DND-41 (cell line): ENCODE measurements around the gene MYO18B.

Experiments used
- ATAC-seq: fragments of 200-7000 bp; cut with Tn5 transposase; 3 replicates; pipeline ENCODE4 v1.9.1; 2021; ENCODE audit warnings: low read depth; ENCODE audit not compliant: insufficient read depth
- DNase-seq: peaks from one replicate; pipeline ENCODE4 v3.0.0-alpha.2; 2020
- H2AFZ ChIP-seq: 2 replicates; pipeline ENCODE4 v1.6.0; 2012; ENCODE audit warnings: low read depth, low read length
- H3K27ac ChIP-seq: 2 replicates; pipeline ENCODE4 v1.5.1; 2012; ENCODE audit warnings: low read length, inconsistent platforms
- H3K27me3 ChIP-seq: fragments of 200-600 bp; sonication (generic); 2 replicates; pipeline ENCODE4 v1.6.0; 2012; ENCODE audit warnings: low read length, mild to moderate bottlenecking, inconsistent platforms; ENCODE audit not compliant: insufficient read depth, poor library complexity
- H3K36me3 ChIP-seq: 2 replicates; pipeline ENCODE4 v1.5.1; 2012; ENCODE audit warnings: low read length, inconsistent platforms; ENCODE audit not compliant: insufficient read depth
- H3K4me1 ChIP-seq: 2 replicates; pipeline ENCODE4 v1.5.1; 2012; ENCODE audit warnings: mild to moderate bottlenecking, low read length; ENCODE audit not compliant: insufficient read depth
- H3K4me2 ChIP-seq: 2 replicates; pipeline ENCODE4 v1.6.0; 2012; ENCODE audit warnings: mild to moderate bottlenecking, moderate library complexity, low read length, inconsistent platforms; ENCODE audit not compliant: insufficient read depth
- H3K4me3 ChIP-seq, 2 experiments: fragments of 200-600 bp in 1 of 2; shearing (Covaris generic) in 1 of 2; 2 replicates each; pipeline ENCODE4 v1.5.1; 2012 to 2016; ENCODE audit warnings: inconsistent platforms in 2 of 2, low read length in 2 of 2, mild to moderate bottlenecking in 2 of 2, low read depth in 1 of 2, moderate library complexity in 1 of 2
- H3K79me2 ChIP-seq: 2 replicates; pipeline ENCODE4 v1.6.0; 2012; ENCODE audit warnings: low read length, inconsistent platforms; ENCODE audit not compliant: insufficient read depth
- H3K9ac ChIP-seq: 2 replicates; pipeline ENCODE4 v1.6.0; 2012; ENCODE audit warnings: low read depth, mild to moderate bottlenecking, inconsistent platforms, low read length, moderate library complexity
- H3K9me3 ChIP-seq: 2 replicates; pipeline ENCODE4 v1.5.1; 2012; ENCODE audit warnings: low read length, moderate library complexity, mild to moderate bottlenecking, inconsistent platforms; ENCODE audit not compliant: insufficient read depth, severe bottlenecking
- H4K20me1 ChIP-seq: 2 replicates; pipeline ENCODE4 v1.6.0; 2012; ENCODE audit warnings: low read length; ENCODE audit not compliant: insufficient read depth
- CTCF ChIP-seq: IDR thresholded peaks from 2 replicates; pipeline ENCODE4 v1.5.1; 2012; ENCODE audit warnings: borderline replicate concordance, low read length, moderate library complexity, mild to moderate bottlenecking; ENCODE audit not compliant: poor library complexity, severe bottlenecking; ENCODE audit errors: extremely low read depth
- EZH2 ChIP-seq: IDR thresholded peaks from 3 replicates; pipeline ENCODE4 v1.6.1; 2012; ENCODE audit warnings: borderline replicate concordance, low read depth, mild to moderate bottlenecking, moderate library complexity, low read length, inconsistent platforms; ENCODE audit not compliant: severe bottlenecking

MYO18B gene

DNA sequence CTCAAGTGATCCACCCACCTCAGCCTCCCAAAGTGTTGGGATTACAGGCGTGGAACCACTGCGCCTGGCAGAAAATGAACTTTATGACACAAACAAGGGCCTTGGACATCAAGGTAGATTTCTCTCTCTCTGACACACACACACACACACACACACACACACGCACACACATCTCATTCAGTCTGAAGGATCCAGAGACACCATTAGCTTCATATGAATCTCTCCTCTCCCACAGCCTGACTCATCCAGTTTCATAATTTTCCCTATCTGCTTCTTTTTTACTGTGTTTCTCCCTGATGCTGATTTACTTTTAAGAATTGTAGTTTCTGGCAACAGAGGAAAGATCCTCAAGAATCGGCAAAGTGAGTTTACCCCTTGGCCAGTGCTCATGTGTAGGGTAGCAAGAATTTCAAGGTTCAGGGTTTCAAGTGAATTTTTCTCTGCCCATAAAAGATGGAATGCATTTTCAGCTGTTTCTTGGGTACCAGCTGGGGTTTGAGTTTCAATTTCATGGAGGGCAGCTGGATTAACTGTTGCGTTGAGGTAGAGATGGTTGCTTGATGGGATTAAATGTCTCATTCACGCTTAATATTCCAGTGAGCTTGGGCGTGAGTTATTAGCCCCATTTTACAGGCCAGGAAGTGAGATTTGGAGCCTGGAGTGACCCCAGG, 3.5 kb downstream of the MYO18B start:
- H3K27me3 ChIP-seq = no peaks in the 10 kb centered on the region
- no peak for DNase-seq
- no peak overlapping the region for H3K9ac ChIP-seq
- no peaks in the 10 kb centered on the region for H3K36me3 ChIP-seq
- no peak overlapping the region for H3K27ac ChIP-seq
- no peaks in the 10 kb centered on the region; the same call in 1 of the 2 replicates for H3K4me1 ChIP-seq
- H3K4me2 ChIP-seq = no peak overlapping the region
- no peak overlapping the region for H3K4me3 ChIP-seq
- H2AFZ ChIP-seq = no peak overlapping the region
- ATAC-seq = no peak
- peaks cover 9% of the 10 kb centered on the region for H3K9me3 ChIP-seq
- H3K79me2 ChIP-seq = no peaks in the 10 kb centered on the region
- H4K20me1 ChIP-seq = no peaks in the 10 kb centered on the region
- TF ChIP-seq EZH2 (no peak), CTCF (no peak)

DNA sequence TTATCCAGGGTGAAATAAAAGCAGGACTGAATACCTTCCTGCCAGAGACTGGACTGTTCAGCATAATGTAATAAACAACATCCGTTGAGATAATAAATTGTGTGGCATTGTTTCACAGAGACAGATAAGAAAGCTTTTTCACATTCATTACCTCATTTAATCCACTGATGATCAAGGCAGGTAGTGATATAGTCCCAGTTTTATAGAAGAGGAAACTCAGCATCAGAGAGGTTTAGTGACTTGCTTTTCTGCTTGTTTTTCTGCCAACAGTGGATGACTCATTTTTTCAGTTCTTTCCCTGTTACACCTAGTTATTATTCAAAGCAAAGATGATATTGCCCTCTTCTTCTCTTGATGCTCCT, 4.0 kb downstream of the MYO18B start:
- Histone ChIP-seq H3K9me3 (peaks cover 4% of the 10 kb centered on the region), H3K27me3 (no peaks in the 10 kb centered on the region), H3K4me1 (no peaks in the 10 kb centered on the region; the same call in 1 of the 2 replicates), H4K20me1 (no peaks in the 10 kb centered on the region), H2AFZ (no peak overlapping the region), H3K36me3 (no peaks in the 10 kb centered on the region), H3K9ac (no peak overlapping the region), H3K79me2 (no peaks in the 10 kb centered on the region), H3K4me2 (no peak overlapping the region), H3K27ac (no peak overlapping the region), H3K4me3 (no peak overlapping the region)
- no peak for TF ChIP-seq CTCF
- TF ChIP-seq EZH2 = no peak
- DNase-seq (no peak), ATAC-seq (no peak)

- H3K27me3 ChIP-seq = no peaks in the 10 kb centered on the region
- H3K4me2 ChIP-seq = no peak overlapping the region
- TF ChIP-seq EZH2 (no peak), CTCF (no peak)
- H2AFZ ChIP-seq = no peak overlapping the region
- no peak overlapping the region for H3K4me3 ChIP-seq
- no peaks in the 10 kb centered on the region for H3K9me3 ChIP-seq
- H3K4me1 ChIP-seq = no peaks in the 10 kb centered on the region; the same call in 1 of the 2 replicates
- no peak overlapping the region for H3K27ac ChIP-seq
- no peak overlapping the region for H3K9ac ChIP-seq
- no peak for DNase-seq
- H4K20me1 ChIP-seq = no peaks in the 10 kb centered on the region
- ATAC-seq = no peak
- no peaks in the 10 kb centered on the region for H3K36me3 ChIP-seq
- H3K79me2 ChIP-seq = no peaks in the 10 kb centered on the region
Measured at GRCh38 chr22:25747245-25747944, 5.4 kb downstream of the MYO18B start.
